Raji (cell line): ENCODE results near the gene KPNA6.

Source experiments
- POLR2A ChIP-seq: IDR thresholded peaks from 2 replicates; pipeline ENCODE4 v1.6.1; 2011; ENCODE audit warnings: low read depth, low read length, control low read depth; ENCODE audit not compliant: insufficient read depth

Gene KPNA6

DNA sequence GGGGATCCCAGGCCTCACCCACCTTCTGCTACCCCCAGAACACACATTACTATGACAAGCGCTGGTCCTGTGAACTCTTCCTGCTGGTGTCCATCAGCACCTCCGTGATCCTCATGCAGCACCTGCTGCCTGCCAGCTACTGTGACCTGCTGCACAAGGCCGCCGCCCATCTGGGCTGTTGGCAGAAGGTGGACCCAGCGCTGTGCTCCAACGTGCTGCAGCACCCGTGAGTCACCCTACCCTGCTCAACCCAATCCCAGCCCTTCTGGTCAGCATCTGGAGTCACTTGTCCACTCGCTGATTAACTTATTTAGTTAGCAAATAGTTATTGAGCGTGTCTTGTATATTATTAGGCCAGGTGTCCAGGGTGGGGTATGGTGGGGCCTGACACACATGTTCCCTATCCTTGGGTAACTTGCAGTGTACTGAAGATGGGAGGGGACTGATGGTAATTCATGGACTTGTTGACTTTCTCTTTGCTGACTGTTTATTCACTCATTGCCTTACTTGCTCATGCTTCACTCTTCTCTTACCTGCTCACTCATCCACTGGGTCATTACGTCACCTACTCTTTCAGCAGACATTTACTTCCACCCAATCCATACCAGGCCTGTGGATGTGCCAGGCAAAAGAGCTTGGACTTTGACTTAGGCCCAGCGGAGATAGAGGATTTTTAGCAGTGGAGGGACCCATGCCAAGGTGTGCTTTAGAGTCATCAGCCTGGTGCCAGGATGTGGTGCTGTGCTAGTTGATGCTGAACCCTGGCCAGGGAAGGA, 12.9 kb upstream of the KPNA6 start:
- no peak for TF ChIP-seq POLR2A

GRCh38 chr1:32099426-32099825, 8.4 kb upstream of the KPNA6 start:
- no peak for TF ChIP-seq POLR2A

GRCh38 chr1:32100359-32100758, 7.5 kb upstream of the KPNA6 start:
- no peak for TF ChIP-seq POLR2A

GRCh38 chr1:32100807-32101708, 6.8 kb upstream of the KPNA6 start:
- TF ChIP-seq POLR2A = no peak

DNA sequence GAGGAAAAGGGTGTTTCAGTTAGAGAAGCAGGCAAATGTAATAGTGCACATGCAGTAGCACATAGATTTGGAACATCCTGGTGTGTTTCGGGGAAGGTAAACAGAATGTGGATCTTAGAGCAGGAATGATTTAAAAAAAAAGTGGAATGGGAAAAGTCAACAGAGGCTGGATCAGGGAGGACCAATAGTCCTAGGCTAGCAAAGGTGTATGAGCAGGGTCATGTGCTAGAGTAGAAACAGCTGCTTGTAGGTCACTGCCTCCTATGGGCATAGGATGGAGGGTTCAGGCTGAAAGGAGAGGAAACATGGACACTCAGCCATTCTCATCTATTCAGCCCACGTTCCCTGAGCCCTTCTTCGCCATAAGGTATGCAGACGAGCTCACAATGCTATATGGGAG, 3.7 kb upstream of the KPNA6 start:
- no peak for TF ChIP-seq POLR2A

- no peak for TF ChIP-seq POLR2A
These were observed 2.5 kb upstream of the KPNA6 start for GRCh38 chr1:32105338-32105737.

DNA sequence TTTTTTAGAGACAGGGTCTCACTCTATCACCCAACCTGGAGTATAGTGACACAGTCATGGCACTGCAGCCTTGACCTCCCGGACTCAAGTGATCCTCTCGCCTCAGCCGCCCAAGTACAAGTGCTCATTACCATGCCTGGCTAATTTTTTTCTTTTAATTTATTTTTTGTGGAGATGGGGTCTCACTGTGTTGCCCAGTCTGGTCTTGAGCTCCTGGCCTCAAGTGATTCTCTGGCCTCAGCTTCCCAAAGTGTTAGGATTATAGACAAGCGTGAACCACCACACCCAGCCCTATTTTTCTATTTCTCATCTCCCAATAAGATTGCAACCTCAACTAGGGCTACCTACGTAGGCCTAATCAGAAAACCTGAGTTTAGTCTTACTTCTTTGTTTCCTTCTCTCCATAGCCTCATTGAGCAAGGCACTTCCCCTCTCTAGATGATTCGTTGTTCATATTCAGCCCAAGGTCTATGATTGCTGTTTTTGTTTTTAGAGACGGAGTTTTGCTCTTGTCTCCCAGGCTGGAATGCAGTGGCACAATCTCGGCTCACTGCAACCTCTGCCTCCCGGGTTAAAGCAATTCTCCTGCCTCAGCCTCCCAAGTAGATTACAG, 1.1 kb upstream of the KPNA6 start:
- no peak for TF ChIP-seq POLR2A

DNA sequence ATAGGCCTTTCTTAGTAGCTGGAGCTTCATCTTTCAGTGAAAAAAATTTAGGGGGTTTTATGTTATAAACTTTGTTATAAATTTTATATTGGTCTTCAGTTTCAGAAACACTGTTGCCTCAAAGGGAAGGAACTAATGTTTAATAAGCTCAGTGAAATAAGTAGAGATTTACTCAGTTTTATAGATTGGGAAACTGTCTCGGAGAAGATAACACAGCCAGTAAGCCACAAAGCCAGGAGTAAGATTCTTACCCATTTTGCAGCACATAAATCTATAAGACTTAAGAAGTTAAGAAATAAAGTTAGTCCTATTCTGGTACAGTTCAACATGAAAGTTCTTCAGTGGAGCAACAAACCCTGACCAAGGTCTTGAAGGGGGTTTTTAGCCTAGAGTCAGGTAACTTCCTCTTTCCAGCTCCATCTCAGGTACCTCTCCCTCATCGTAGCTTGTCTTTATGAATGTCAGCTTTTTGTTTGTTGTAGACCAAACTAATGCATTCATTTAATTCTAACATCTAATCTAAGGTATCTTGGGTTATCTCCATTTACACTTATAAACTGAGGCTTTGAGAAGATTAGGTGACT, 3.3 kb downstream of the KPNA6 start:
- no peak for TF ChIP-seq POLR2A

DNA sequence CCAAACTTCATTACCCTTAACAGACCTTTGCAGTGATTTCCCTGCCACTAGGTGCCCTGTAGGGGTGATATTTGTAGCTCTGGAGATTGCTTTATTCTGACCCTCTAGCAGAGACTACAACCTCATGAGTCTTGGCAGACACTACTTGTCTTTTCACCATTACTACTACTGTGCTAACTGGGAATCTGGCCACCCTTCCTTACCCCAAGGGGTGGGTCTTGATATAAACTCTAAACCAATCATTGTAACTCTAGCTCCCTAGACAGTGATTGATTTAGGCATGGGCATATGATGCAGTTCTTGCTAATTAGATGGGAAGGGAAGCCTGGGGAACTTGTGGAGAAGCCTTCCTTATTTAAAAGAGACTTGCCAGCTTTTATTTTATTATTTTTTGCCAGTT, 3.9 kb downstream of the KPNA6 start:
- no peak for TF ChIP-seq POLR2A

DNA sequence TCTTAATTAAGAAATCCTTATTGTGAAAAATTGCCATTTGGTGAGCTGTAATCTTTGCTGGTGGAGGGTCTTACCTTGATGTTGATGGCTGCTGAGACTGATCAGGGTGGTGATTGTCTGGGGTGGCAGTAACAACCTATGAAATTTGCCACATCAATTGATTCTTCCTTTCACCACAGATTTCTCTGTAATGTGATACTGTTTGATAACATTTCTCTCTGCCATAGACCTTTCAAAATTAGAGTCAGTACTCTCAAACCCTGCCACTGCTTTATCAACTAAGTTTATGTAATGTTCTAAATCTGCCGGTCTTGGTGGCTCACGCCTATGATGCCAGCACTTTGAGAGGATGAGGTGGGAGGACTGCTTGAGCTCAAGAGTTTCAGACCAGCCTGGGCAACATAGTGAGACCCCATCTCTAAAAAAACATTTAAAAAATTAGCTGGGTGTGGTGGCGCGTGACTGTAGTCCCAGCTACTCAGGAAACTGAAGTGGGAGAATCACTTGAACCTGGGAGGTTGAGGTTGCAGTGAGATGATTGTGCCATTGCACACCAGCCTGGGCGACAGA, 5.0 kb downstream of the KPNA6 start:
- no peak for TF ChIP-seq POLR2A

- no peak for TF ChIP-seq POLR2A
These were observed 6.6 kb downstream of the KPNA6 start for GRCh38 chr1:32114420-32114819.

DNA sequence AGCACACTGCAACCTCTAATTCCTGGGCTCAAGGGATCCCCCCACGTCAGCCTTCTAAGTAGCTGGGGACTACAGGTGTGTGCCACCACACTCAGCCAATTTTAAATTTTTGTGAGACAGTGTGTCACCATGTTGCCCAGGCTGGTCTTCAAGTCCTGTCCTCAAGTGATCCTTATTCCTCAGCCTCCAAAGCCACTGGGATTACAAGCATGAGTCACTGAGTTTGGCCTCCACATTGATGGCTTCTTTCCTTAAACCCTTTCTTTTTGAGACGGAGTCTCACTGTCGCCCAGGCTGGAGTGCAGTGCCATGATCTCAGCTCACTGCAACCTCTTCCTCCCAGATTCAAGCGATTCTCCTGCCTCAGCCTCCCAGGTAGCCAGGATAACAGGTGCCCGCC, 7.6 kb downstream of the KPNA6 start:
- no peak for TF ChIP-seq POLR2A

DNA sequence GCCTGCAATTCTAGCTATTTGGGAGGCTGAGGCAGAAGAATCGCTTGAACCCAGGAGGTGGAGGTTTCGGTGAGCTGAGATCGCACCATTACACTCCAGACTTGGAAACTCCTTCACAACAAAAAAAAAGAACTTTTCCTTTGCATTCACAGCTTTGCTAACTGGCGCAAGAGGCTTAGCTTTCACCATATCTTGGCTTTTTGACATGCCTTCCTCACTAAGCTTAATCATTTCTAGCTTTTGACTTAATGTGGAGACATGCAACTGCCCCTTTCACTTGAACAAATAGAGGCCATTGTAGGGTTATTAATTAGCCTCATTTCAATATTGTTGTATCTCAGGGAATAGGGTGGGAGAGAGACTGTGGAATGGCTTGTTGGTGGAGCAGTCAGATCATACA, 8.7 kb downstream of the KPNA6 start:
- TF ChIP-seq POLR2A = no peak

- TF ChIP-seq POLR2A = no peak
These were observed 14.3 kb downstream of the KPNA6 start for GRCh38 chr1:32122151-32122550.

GRCh38 chr1:32125313-32125712, 17.5 kb downstream of the KPNA6 start:
- TF ChIP-seq POLR2A = no peak
